NT2/D1 (cell line): ENCODE measurements around the gene OPTC.

Experiments
- SUZ12 ChIP-seq: IDR thresholded peaks from 2 replicates; pipeline ENCODE4 v1.6.1; 2011; ENCODE audit not compliant: insufficient read length, insufficient read depth; ENCODE audit errors: extremely low read depth
- YY1 ChIP-seq: IDR thresholded peaks from 2 replicates; pipeline ENCODE4 v1.6.1; 2011; ENCODE audit not compliant: insufficient read length, insufficient read depth
- ZNF274 ChIP-seq: IDR thresholded peaks from 2 replicates; pipeline ENCODE4 v1.6.1; 2011; ENCODE audit warnings: mild to moderate bottlenecking, low read depth, low read length

- no peak for TF ChIP-seq YY1
- TF ChIP-seq ZNF274: no peak
- TF ChIP-seq SUZ12: no peak
These were observed 46.0 kb downstream of the OPTC start for GRCh38 chr1:203539831-203540546.
